NT2/D1 (cell line): ENCODE data around the gene FTO.

ENCODE experiments used
- DNase-seq: peaks from one replicate; pipeline ENCODE4 v3.0.0-alpha.2; 2011; ENCODE audit warnings: low read depth, low spot score
- H3K27me3 ChIP-seq: 2 replicates; pipeline ENCODE4 v1.6.0; 2011; ENCODE audit warnings: mild to moderate bottlenecking; ENCODE audit not compliant: insufficient read length, insufficient read depth
- H3K36me3 ChIP-seq: 2 replicates; pipeline ENCODE4 v1.6.1; 2011; ENCODE audit warnings: mild to moderate bottlenecking, low read length, mixed read lengths; ENCODE audit not compliant: insufficient read depth, insufficient read length
- H3K4me1 ChIP-seq: 2 replicates; pipeline ENCODE4 v1.5.1; 2011; ENCODE audit not compliant: insufficient read depth, insufficient read length
- H3K4me3 ChIP-seq: 2 replicates; pipeline ENCODE4 v1.5.1; 2011; ENCODE audit warnings: low read depth; ENCODE audit not compliant: insufficient read length
- H3K9ac ChIP-seq: 2 replicates; pipeline ENCODE4 v1.6.0; 2011; ENCODE audit warnings: low read depth; ENCODE audit not compliant: insufficient read length
- H3K9me3 ChIP-seq: 2 replicates; pipeline ENCODE4 v1.5.1; 2011; ENCODE audit warnings: mild to moderate bottlenecking, low read length; ENCODE audit not compliant: insufficient read depth
- SUZ12 ChIP-seq: IDR thresholded peaks from 2 replicates; pipeline ENCODE4 v1.6.1; 2011; ENCODE audit not compliant: insufficient read length, insufficient read depth; ENCODE audit errors: extremely low read depth
- YY1 ChIP-seq: IDR thresholded peaks from 2 replicates; pipeline ENCODE4 v1.6.1; 2011; ENCODE audit not compliant: insufficient read length, insufficient read depth
- ZNF274 ChIP-seq: IDR thresholded peaks from 2 replicates; pipeline ENCODE4 v1.6.1; 2011; ENCODE audit warnings: mild to moderate bottlenecking, low read depth, low read length

Gene FTO

DNA sequence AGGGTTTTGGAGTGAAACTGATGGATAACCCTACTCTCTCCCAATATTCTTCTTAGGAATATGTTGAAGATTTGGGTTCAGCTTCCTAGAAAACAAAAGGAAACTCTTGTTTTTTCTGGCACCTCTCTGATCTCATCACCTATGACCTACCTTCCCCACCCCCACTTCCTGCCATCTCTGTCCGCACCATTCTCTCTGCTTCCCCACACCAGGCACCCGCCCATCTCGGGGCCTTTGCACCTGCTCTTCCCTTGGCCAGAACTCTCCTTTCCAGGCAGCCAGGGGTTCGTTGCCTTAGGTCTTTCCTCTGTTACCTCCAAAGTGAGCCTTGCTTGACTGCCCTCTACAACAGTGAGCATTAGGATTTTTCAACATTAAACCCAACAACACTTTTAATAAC is 423.0 kb downstream of the FTO start:
- Histone ChIP-seq H3K9me3 (0 out of 2 replicates have a peak, but pooled peaks cover 4% of the 10 kb centered on the region), H3K4me3 (no peak overlapping the region), H3K4me1 (no peaks in the 10 kb centered on the region), H3K36me3 (no peaks in the 10 kb centered on the region), H3K9ac (no peak overlapping the region), H3K27me3 (no peaks in the 10 kb centered on the region)
- no peak for TF ChIP-seq SUZ12
- no peak for TF ChIP-seq ZNF274
- no peak for TF ChIP-seq YY1
- no peak for DNase-seq

DNA sequence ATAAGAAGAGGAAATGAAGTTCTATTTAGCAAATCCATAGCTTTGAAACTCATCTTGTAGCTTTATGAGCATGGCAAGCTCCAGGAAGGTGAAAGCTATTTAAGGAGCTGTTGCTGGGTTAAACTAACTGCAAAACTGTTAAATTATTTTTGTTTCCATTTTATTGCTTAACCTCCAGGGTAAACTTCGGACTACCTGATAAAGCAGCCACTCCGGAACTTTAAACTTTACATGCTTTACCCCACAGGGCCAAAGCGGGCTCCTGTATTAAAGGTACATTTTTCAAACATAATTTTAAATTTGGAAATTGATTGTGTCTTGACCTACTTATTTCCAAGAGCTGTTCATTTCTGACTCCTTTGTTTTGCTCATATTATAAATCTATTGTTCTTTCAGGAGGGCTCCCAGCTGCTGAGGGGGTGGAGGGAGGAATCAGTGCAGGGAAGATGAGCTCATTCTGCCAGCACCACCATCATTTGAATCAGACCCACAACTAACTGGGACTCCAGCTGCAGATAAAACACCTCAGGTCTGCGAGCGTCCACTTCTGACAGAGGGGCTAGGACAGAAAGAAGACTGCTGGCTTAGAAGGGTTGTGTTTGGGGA is 424.8 kb downstream of the FTO start:
- H3K36me3 ChIP-seq = no peaks in the 10 kb centered on the region
- H3K4me1 ChIP-seq = no peaks in the 10 kb centered on the region
- no peak overlapping the region for H3K9ac ChIP-seq
- DNase-seq = no peak
- no peaks in the 10 kb centered on the region for H3K27me3 ChIP-seq
- H3K9me3 ChIP-seq = 0 out of 2 replicates have a peak, but pooled peaks cover 4% of the 10 kb centered on the region
- TF ChIP-seq YY1 = no peak
- TF ChIP-seq SUZ12 = no peak
- no peak for TF ChIP-seq ZNF274
- no peak overlapping the region for H3K4me3 ChIP-seq

- Histone ChIP-seq H3K9me3 (0 out of 2 replicates have a peak, but pooled peaks cover 4% of the 10 kb centered on the region), H3K27me3 (no peaks in the 10 kb centered on the region), H3K4me3 (no peak overlapping the region), H3K9ac (no peak overlapping the region), H3K4me1 (no peaks in the 10 kb centered on the region), H3K36me3 (no peaks in the 10 kb centered on the region)
- TF ChIP-seq ZNF274 (no peak), SUZ12 (no peak), YY1 (no peak)
- no peak for DNase-seq
Observed at GRCh38 chr16:54129810-54130209, 425.9 kb downstream of the FTO start.

DNA sequence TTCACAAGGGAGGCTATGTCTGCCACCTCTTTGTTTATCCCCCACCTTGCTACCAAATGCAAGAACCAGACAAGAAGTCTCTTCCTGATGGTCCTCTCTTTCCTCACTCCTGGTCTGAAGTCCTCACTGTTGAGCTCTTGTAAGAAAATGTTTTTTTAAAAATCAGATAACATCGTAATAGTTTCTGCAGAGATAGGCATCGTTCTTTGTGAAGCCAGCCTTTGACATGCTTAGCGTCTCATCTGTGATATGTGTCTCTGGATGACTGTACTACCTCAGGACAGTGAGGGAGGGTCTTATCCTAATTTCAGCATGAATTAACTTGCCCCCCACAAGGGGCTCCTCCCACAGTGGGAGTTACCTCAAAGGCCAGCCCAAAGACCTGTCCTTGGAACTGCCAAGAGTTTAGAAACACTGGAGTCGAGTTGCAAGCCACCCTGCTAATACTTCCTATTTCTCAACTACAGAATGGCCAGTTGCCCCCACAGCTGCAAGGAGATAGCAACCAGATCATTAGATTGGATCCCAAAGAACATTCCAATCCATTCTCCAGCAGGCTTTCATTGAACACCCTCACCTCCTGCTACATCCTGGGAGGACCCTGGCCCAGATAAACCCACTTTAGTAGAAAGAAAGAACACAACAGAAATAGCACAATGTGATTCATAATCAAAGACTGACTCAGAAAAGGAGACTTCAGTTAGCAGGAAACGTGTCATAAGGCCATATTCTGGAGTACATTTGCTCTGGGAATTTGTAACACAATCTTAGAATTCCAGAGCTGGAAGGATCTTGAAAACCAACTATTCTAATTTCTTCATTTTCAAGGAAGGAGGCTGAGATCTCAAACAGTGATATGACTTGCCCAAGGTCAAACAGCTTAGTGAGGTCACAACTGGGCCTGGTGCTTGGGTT is 431.7 kb downstream of the FTO start:
- no peak overlapping the region for H3K9ac ChIP-seq
- DNase-seq = no peak
- no peaks in the 10 kb centered on the region for H3K36me3 ChIP-seq
- H3K4me1 ChIP-seq = no peaks in the 10 kb centered on the region
- H3K27me3 ChIP-seq = no peaks in the 10 kb centered on the region
- no peaks in the 10 kb centered on the region for H3K9me3 ChIP-seq
- TF ChIP-seq SUZ12 = no peak
- no peak overlapping the region for H3K4me3 ChIP-seq

DNA sequence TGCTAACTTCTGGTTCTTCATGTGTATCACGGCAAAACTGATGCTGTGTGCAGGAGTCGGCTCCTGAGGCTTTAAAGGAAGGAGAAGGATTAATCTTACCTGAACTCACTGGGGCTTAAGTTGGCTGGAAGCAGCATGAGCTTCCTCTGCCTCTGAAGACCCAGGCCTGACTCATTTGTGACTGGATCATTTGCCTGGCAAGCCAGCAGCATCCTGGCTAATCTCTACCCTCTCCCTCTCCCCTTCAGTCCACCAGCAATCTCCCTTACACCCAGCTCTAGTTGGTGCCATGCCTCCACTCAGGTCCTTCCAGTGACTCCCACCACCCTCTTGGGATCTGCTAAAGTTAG is 432.3 kb downstream of the FTO start:
- no peak overlapping the region for H3K9ac ChIP-seq
- H3K27me3 ChIP-seq = no peaks in the 10 kb centered on the region
- TF ChIP-seq ZNF274 (no peak), SUZ12 (no peak), YY1 (no peak)
- no peaks in the 10 kb centered on the region for H3K36me3 ChIP-seq
- no peak for DNase-seq
- H3K4me3 ChIP-seq = no peak overlapping the region
- H3K9me3 ChIP-seq = no peaks in the 10 kb centered on the region
- H3K4me1 ChIP-seq = no peaks in the 10 kb centered on the region

DNA sequence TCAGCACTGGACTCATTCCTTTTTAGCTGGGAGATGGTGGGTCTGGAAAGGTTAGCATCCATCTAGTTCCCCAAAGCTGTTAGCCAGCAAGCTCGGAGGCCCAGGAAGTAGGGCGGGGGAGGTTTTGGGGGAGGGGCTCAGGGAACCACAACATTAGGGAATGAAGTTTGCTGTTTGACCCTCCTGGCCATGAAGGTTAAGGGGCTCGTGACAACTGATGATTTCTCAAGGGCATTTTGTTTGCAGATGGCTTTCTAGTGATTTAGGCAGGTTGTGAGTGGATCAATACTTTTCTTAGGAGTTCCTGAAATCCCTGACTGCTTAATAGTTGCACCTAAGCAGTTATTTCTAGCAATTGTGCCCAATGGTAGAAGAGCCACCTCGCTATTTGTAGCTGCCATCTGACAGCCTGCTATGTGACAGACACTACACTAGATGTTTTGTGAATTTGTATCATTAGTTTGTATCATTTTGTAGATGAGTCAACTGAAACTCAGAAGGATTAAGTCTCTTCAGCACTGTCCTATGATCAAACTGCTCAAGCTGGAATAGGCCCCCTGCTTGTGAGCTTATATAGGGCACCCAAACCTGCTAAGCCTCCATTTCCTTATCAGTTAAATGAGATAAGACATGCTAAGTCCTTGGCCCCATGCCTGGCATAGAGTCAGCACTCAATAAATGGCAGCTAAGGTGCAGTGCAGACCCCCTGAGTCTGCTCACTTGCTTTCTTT is 436.3 kb downstream of the FTO start:
- Histone ChIP-seq H3K36me3 (no peaks in the 10 kb centered on the region), H3K9me3 (no peaks in the 10 kb centered on the region), H3K9ac (no peak overlapping the region), H3K4me1 (peaks cover 2% of the 10 kb centered on the region), H3K27me3 (no peaks in the 10 kb centered on the region), H3K4me3 (no peak overlapping the region)
- TF ChIP-seq YY1 (no peak), SUZ12 (no peak), ZNF274 (no peak)
- no peak for DNase-seq

DNA sequence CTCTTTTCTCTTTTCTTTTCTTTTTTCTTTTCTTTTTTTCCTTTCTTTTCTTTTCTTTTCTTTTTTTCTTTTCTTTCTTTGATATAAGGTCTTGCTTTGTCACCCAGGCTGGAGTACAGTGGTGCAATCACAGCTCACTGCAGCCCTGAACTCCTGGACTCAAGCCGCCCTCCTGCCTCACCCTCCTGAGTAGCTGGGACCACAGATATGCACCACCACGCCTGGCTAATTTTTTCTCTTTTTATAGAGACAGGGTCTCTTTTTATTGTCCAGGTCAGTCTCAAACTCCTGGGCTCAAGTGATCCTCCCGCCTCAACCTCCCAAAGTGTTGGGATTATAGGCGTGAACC is 436.8 kb downstream of the FTO start:
- Histone ChIP-seq H3K4me3 (no peak overlapping the region), H3K36me3 (no peaks in the 10 kb centered on the region), H3K4me1 (peaks cover 2% of the 10 kb centered on the region), H3K9ac (no peak overlapping the region), H3K9me3 (peaks cover 1% of the 10 kb centered on the region; the same call in 1 of the 2 replicates), H3K27me3 (no peaks in the 10 kb centered on the region)
- DNase-seq = no peak
- TF ChIP-seq YY1 (no peak), SUZ12 (no peak), ZNF274 (no peak)
